Measurements from ENCODE around the gene CDK5R1.
A peak's percentile ranks its signal among the peaks of the same experiment; 100 is the strongest.

CDK5R1 gene

GRCh38 chr17:32503251-32504165 lies 16.7 kb downstream of the CDK5R1 start:
- Histone ChIP-seq H3K4me3 (ENCODE audit: low read length, poor library complexity, severe bottlenecking) (no peak overlapping the region), H3F3A (ENCODE audit: low read depth) (no peaks in the 10 kb centered on the region), H3K36me3 (ENCODE audit: insufficient read depth, low read length) (no peaks in the 10 kb centered on the region), H3K9ac (ENCODE audit: low read depth, low read length, poor library complexity, severe bottlenecking) (no peak overlapping the region), H2AFZ (ENCODE audit: low read length) (peak overlapping the region; percentile 67; the same call in 1 of the 2 replicates), H3K4me2 (ENCODE audit: low read depth, low read length, poor library complexity, severe bottlenecking) (peak overlapping the region; percentile 33), H4K20me1 (ENCODE audit: insufficient read depth, low read length, poor library complexity, severe bottlenecking) (no peaks in the 10 kb centered on the region), H3K9me3 (ENCODE audit: insufficient read depth, low read depth, low read length) (no peaks in the 10 kb centered on the region), H3K27me3 (ENCODE audit: insufficient read depth, low read length, poor library complexity, severe bottlenecking) (no peaks in the 10 kb centered on the region), H3K9me2 (replicated peaks; ENCODE audit: low read depth, low read length) (no peaks in the 10 kb centered on the region), H3K79me2 (ENCODE audit: insufficient read depth, low read length) (no peaks in the 10 kb centered on the region), H3K4me1 (ENCODE audit: insufficient read depth, low read length, poor library complexity, severe bottlenecking) (peaks cover 14% of the 10 kb centered on the region)
- TF ChIP-seq EZH2phosphoT487 (IDR thresholded peaks at IDR 0.05; ENCODE audit: borderline replicate concordance), result no peak
- TF ChIP-seq, protein P1, sequence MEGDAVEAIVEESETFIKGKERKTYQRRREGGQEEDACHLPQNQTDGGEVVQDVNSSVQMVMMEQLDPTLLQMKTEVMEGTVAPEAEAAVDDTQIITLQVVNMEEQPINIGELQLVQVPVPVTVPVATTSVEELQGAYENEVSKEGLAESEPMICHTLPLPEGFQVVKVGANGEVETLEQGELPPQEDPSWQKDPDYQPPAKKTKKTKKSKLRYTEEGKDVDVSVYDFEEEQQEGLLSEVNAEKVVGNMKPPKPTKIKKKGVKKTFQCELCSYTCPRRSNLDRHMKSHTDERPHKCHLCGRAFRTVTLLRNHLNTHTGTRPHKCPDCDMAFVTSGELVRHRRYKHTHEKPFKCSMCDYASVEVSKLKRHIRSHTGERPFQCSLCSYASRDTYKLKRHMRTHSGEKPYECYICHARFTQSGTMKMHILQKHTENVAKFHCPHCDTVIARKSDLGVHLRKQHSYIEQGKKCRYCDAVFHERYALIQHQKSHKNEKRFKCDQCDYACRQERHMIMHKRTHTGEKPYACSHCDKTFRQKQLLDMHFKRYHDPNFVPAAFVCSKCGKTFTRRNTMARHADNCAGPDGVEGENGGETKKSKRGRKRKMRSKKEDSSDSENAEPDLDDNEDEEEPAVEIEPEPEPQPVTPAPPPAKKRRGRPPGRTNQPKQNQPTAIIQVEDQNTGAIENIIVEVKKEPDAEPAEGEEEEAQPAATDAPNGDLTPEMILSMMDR (conservative IDR thresholded peaks at IDR 0.05; ENCODE audit: low read length), result no peak

GRCh38 chr17:32504166-32504990 lies 17.6 kb downstream of the CDK5R1 start:
- Histone ChIP-seq H4K20me1 (ENCODE audit: insufficient read depth, low read length, poor library complexity, severe bottlenecking) (no peaks in the 10 kb centered on the region), H2AFZ (ENCODE audit: low read length) (peak overlapping the region; percentile 67; the same call in 1 of the 2 replicates), H3K27me3 (ENCODE audit: insufficient read depth, low read length, poor library complexity, severe bottlenecking) (no peaks in the 10 kb centered on the region), H3K9me2 (replicated peaks; ENCODE audit: low read depth, low read length) (no peaks in the 10 kb centered on the region), H3K36me3 (ENCODE audit: insufficient read depth, low read length) (no peaks in the 10 kb centered on the region), H3K9ac (ENCODE audit: low read depth, low read length, poor library complexity, severe bottlenecking) (no peak overlapping the region), H3K4me3 (ENCODE audit: low read length, poor library complexity, severe bottlenecking) (no peak overlapping the region), H3F3A (ENCODE audit: low read depth) (no peaks in the 10 kb centered on the region), H3K4me2 (ENCODE audit: low read depth, low read length, poor library complexity, severe bottlenecking) (no peak overlapping the region), H3K4me1 (ENCODE audit: insufficient read depth, low read length, poor library complexity, severe bottlenecking) (peaks cover 14% of the 10 kb centered on the region), H3K9me3 (ENCODE audit: insufficient read depth, low read depth, low read length) (no peaks in the 10 kb centered on the region), H3K79me2 (ENCODE audit: insufficient read depth, low read length) (no peaks in the 10 kb centered on the region)
- TF ChIP-seq, protein P1 (conservative IDR thresholded peaks at IDR 0.05; ENCODE audit: low read length), result no peak
- TF ChIP-seq EZH2phosphoT487 (IDR thresholded peaks at IDR 0.05; ENCODE audit: borderline replicate concordance), result no peak

DNA sequence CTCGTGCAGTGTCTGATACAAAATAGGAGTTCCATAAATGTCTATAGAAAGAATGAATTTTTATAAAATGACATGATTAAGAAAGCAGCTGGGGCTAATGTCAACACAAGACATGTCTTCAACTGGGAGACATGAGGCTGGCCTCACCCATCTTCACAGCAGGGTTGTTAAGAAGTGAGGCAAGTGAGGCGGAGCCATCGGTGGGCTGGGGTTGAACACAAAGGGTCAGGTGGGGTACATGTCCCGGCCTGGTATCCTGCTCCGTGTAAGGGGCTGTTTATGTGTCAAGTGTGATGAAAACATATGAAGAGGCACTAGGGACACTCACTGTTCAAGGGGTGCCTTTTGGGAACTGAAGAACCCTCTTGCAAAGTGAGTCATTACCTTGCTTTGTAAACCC lies 22.1 kb downstream of the CDK5R1 start:
- Histone ChIP-seq H3K9me3 (ENCODE audit: insufficient read depth, low read depth, low read length) (no peaks in the 10 kb centered on the region), H3F3A (ENCODE audit: low read depth) (no peaks in the 10 kb centered on the region), H3K4me2 (ENCODE audit: low read depth, low read length, poor library complexity, severe bottlenecking) (no peak overlapping the region), H3K4me1 (ENCODE audit: insufficient read depth, low read length, poor library complexity, severe bottlenecking) (peaks cover 3% of the 10 kb centered on the region), H3K27me3 (ENCODE audit: insufficient read depth, low read length, poor library complexity, severe bottlenecking) (no peaks in the 10 kb centered on the region), H3K9me2 (replicated peaks; ENCODE audit: low read depth, low read length) (no peaks in the 10 kb centered on the region), H4K20me1 (ENCODE audit: insufficient read depth, low read length, poor library complexity, severe bottlenecking) (no peaks in the 10 kb centered on the region), H3K4me3 (ENCODE audit: low read length, poor library complexity, severe bottlenecking) (no peak overlapping the region), H3K9ac (ENCODE audit: low read depth, low read length, poor library complexity, severe bottlenecking) (no peak overlapping the region), H2AFZ (ENCODE audit: low read length) (no peak overlapping the region), H3K79me2 (ENCODE audit: insufficient read depth, low read length) (no peaks in the 10 kb centered on the region), H3K36me3 (ENCODE audit: insufficient read depth, low read length) (no peaks in the 10 kb centered on the region)
- TF ChIP-seq, protein P1 (conservative IDR thresholded peaks at IDR 0.05; ENCODE audit: low read length), result no peak
- TF ChIP-seq EZH2phosphoT487 (IDR thresholded peaks at IDR 0.05; ENCODE audit: borderline replicate concordance), result no peak
